Stimulated activated naive CD4-positive, alpha-beta T cell (primary cell): Measurements from ENCODE around the gene MAFG.

Experiments
- DNase-seq, 6 experiments: peaks; one replicate each; lab custom pipeline; 2025; lab: John Stamatoyannopoulos, UW

MAFG gene

DNA sequence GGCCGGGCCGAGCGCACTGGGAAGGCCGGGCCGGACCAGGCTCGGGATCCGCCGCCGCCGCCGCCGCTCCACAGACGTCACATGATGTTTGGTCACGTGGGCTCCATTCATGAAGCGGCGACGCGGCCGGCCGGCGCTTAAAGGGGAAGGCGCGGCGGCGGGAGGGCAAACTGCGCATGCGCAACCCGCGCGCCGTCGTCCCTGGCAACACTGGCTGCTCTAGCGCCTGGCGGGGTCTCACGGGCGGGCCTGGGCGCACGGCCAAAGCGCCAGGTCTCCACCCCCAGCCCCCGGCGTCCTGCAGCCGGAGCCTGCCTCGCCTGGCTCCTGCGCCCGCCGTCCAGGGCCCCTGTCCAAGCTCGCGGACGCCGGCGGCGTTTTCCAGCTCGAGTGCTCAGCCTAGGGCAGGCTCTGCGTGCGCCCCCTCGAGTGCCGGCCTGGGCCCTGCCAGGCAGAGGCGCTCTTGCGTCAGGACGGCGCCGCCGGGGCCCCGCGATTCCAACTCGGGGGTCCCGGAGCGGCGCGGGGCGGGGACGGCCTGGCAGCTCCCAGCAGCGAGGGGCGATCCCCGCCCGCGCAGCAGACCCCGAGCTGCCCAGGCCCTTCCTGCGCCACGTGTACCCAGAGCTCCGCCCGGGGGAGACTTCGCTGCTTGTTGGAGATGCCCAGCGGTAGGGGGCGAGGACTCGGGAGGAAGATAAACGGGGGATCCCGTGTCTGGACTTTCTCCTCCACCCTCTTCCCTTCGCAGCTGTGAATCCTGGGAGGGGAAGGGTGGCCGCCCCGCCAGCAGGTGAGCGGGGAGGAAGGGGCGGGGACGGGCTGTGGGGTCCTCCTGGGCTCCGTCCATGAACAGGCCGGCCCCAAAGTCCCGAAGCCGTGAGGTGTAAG lies at the start of gene MAFG:
Gene MAFG (minus strand): TSS at position 83 of the 891 bp plus-strand sequence. CDS start 4,550 bp downstream, outside the sequence.
- peak; percentile 75 to 89 (median 85) for DNase-seq

DNA sequence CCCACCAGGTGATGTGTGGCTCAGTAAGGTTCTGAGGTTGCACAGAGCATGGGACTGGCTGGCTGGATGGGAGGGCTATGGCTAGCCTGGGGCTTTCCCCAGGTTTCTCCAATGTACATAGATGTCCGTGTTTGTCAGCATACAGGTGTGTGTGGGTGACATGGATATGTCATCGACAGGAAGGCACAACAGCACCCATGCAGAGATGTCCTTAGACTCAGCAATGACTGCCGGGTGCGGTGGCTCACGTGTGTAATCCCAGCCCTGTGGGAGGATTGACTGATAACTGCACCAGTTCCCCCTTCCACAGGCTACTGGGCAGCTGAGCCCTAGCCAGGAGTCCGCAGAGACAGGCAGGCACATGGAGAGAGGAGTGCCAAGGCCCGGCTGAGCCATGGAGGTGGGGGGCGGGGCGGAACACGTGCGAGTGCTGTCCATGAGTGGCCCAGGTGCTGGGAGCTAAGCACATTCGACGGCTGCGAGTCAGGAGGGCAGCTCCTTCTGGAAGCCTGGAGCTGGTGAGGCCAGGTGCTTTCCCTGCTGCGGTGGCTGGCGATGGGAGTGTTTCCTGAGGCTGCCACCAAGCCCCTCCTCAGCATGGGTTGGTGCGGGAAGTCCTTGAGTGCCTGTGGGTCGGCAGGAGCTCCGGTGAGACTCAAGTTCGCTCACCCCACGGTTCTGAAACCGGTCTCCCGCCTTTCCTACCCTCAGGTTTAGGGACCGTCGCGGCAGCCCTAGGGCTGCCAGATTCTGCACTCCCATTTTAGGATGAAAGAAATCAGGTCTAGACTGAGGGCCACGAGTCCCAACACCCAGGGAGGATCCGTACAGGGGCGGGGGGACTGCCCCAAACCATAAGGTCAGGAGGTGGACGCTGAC lies 49.0 kb upstream of the MAFG start:
- DNase-seq: peak in 2 of 6 experiments; percentile 38 to 64

DNA sequence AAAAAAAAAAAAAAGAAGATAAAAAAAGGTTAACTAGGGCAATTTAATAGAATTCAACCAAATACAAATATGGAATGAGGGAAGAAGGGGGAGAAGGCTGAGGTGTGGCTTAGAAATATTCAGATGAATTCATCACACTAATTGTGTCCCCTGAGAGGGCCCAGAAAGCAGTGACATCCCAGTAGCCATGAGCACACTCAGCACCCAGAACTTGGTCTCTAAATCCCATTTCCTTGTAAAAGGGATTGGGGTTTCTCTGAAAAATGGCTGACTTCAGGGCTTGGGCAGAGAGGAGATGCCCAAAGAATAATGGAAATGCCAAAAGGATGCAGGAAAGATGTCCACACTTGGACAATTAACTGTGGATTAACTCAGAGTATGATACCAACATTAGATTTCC lies 45.9 kb upstream of the MAFG start:
- DNase-seq: no peak

DNA sequence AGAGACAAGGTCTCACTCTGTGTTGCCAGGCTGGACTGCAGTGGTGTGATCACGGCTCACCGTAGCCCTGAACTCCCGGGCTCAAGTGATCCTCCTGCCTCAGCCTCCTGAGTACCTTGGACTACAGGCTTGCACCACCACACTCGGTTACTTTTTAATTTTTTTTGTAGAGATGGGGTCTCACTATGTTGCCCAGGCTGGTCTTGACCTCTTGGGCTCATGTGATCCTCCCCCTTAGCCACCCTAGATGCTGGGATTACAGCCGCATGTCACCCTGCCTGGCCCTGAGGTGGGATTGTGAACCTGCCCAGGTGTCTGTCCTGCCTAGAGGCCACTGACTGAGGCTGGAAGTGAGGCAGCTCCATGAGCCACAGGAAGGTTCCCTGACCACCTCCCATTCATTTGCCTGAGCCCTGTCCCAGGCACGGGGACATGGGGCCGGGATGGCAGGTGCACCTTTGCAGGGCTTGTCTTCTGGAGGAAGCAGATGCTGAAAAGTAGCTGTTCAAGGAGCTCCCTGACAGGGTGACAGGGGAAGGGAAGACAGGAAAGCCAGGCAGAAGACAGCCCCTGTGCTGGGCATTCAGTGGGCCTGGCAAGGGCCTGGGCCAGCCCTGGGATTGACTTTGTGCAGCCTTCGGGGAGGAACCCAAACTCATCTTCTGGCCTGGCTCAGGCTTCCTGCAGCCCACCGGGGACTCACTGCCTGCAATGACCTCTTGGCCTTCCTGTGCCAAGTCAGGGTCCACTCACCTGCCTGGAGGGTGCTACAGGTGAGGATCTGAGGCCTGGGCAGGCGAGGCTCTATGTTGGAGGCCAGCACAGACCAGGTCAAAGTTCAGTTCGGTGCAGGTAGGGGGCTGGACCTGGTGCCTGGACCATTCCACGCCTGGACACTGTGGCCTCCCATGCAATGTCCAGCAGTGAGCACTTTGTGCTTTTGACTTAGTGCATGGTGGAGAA lies 41.6 kb upstream of the MAFG start:
- no peak for DNase-seq

DNA sequence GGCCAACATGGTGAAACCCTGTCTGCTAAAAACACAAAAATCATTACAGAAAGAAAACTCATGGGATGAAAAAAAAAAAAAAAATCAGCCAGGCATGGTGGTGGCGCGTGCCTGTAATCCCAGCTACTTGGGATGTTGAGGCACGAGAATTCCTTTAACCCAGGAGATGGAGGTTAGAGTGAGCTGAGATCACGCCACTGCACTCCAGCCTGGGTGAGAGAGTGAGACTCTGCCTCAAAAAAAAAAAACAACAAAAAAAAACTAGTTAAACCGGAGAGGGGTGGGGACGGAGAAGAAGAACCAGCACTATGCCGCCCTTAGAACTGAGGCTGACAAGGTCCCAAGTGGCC lies 40.8 kb upstream of the MAFG start:
- no peak for DNase-seq

DNA sequence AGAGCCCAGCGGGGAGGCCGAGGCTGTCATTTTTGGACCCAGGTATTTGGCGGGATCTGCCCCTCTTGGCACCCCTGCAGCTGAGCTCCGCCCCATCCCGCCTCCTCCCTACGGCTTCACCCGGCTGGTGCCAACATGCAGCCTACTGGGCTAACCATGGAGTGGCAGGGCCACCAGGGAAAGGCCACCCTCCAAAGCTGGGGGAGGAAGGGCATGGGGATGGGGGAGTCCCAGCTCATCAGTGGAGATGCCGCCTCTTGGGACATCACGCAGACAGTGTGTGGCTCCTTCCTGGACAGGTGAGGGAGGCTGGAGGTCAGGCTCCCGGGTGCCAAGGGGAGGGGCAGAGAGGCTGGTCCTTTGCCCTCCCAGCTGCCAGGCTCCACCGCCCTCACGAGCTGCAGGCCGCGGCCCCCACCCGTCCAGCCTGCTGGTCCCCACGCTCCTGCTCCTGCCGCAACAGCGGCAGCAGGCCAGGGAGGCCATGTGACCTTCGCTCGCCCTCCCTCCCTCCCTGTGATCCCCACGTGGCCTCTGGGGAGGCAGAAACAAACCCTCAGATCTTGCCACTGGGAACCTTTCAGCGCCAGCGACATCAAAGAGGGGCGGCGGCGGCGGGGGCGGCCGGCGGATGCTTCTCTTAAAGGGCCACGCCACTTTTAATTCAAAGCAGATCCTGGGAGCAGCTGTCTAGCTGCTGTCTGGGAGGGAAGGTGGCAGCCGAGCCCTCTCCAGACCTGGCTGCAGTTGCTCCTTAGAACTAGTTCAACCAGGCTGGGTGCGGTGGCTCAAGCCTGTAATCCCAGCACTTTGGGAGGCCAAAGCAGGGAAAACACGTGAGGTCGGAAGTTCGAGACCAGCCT lies 40.2 kb upstream of the MAFG start:
- peak; percentile 84 to 89 (median 86) for DNase-seq

DNA sequence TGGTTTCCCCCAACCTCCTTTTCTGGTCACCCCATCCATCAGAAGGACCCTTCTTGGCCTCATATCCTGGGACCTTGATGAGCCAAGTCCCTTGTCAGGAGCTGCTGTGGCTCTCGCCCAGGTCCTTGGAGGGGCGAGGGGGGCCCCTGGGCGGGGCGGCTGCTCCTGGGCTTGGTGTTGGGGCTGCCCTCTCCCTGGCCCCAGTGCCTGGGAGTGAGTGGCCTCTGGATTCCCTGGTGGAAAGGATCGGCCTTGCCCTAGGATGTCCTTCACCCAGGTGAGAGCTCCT lies 39.7 kb upstream of the MAFG start:
- peak in 2 of 6 experiments; percentile 25 to 50 for DNase-seq

DNA sequence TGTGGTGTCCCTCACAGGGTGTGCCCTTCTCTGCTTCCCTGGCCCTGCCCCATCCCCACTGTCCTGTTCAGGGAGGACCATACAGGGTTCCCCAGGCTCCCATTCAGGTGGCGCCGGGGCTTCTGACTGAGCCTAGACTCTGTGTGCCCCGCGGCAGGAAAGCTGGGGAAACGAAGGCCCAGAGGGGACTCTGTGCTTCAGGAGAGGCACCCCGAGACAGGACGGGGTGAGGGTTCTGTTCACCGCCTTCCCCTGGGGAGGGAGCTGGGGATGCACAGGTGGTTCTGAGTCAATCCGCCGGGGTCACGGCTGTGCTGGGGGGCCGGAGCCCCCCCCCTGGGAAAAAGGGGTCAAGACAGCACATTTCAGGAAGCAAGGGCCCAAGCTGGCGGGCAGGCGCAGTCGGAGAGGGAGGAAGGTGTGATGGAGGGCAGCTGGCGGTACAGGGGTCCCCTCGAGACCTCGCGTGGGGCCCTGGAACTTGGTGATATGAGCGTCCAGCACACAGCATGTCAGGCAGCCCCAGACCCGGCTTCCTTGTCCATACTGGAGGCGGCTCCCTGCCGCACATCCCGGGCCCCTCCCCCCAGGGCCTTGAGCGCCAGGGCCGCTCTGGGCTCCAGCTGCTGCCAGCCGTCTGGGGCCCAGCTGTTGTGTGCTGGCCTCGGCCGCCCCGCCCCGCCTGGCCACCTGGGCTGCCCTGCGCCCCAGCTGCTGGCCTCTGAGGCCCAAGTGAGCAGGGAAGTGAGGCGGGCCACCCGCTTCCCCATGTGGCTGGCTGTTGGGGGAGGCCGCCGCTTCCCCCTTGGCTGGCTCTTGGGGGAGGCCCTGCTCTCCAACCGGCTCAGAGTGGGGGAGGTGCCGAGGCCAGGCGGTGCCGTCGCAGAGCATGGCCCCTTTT lies 39.1 kb upstream of the MAFG start:
- DNase-seq: no peak

DNA sequence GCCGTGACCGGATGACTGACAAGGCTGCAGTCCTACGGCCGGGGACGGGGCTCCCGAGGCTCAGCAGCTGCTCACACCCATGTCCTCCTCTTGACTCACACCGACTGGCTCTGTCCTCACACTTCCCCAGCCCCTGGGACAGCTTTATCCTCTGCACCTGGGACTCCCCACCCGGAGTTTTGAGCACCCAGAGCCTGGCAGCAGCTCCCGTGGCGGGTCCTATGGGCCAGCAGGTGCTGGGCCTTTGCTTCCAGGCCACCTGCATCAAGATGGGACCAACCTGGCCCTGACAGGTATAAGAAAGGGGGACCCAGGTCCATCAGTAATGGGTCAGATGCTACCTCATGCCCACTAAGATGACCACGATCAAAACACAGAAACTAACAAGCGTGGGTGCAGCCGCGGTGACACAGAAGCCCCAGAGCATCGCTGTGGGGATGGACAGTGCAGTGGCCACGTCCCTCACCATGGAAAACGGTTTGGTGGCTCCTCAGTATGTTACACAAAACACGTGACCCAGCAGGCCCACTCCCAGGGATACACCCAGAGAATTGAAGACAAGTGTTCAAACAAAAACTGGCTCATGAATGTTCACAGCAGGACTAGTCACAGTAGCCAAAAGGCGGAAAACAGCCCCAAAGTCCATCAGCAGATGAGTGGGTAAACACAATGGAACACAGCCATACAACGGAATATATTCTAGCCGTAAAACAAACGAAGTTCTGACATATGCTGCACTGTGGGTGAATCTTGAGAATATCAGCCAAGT lies 36.7 kb upstream of the MAFG start:
- DNase-seq: no peak

DNA sequence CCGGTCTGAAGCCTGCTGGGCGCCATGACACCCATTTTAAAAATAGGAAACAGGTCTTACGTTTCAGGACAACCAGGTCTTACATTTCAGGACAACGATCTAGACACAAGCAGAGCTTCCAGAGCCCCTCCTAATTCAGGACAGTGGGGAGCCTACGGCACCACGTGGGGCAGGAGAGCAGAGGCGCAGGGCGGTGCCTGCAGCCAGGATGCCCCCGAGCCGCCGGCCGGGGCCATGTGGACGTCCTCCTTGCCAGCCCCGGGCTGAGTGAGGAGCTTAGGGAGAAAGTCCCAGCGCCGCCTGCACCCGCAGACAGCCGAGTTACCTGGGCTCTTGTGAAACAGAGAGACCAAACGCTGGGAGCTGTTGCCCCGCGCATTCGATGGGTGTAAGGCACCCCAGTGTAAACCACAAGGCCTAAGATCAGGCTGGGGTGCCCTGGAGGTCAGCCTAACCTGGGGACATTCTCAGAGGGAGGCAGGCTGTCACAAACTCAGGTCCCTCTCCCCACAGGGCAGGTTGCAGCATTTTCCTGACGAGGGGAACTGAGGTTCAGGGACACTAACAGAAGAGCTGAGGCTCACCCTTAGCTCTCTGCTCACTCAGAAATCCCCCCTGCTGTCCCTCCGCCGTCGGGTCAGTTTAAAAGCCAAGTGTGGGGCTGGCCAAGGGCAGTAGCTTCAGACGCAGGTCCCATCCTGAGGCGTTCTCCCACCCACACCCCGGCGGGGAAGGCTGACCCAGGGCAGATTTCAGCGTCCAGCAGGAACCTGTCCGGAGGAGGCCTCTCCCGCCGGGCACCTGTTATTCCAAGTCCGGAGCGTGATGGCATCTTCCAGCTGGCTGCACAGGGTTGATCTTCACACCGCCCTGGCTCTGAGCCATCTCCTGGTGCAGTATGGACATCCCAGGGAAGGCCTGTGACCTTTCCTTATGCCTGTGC lies 35.2 kb upstream of the MAFG start:
- DNase-seq: no peak

DNA sequence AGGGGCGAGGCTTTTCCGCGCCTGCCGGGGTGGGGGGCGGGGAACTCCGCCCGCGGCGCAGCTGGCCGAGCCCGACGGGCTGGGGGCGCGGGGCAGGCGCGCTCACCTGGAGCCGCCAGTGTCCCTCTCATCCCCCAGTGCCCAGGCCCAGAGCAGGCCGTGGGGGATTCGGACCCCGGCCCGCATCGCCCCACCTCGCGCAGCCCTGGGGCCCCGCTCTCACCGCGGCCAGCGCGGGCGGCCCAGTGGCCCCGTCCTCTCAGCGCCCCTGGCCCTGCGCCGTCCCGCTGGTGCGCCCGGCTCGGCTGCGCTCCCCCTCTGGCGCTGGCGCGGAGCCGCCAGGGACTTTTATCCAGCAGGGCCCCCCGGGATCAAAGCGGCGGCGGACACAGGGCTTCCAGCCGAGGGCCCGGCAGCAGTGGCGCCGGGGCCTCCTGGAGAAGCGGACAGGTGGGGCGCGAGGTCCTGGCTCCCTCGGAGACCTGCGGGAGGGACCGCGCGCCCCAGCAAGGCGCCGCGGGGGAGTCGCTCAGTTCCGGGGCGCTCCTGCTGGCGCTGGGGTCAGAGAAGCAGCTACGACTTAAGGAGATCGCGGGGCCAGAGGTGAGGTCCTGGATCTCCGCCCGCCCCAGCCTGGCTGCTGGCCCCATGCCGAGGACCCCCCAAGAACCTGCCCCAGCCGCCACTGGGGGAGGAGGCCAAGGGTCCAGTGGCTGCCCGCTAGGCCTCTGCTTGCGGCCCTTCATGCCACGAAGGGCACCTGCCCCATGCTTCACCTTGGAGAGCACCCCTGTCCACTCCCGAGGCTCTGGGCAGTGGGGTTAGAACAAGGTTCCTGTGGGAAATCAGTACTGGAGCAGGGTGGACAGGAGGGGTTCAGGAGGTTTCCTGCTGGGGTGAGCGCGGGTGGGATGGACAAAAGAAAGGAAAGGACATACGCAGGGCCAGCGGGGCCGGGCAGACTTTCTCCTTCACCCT lies 34.3 kb upstream of the MAFG start:
- DNase-seq: no peak

DNA sequence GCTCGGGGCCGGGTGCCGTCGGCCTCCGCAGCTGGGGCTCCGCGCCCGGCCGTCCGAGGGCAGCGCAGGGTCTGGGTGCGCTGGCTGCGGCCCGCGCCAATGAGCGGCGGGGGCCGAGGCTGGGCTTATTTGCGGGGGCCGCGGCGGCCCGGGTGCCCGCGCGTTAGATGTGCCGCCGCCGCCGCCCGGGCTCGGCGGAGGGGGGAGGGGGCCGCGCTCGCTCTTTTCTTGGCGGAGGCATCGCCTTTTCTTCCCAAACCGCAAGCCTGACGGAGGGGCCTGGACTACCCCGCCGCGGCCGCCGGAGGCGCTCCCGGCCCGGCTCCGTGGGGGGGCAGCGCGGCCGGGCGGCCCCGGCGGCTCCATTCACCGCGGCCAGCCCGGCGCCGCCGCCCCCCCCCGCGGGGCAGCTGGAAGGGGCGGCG lies 33.6 kb upstream of the MAFG start, which contains the start of gene NOTUM:
Gene NOTUM (minus strand): TSS at position 101 of the 425 bp plus-strand sequence. CDS start 278 bp downstream, outside the sequence.
- peak in 3 of 6 experiments; percentile 12 to 28 (median 16) for DNase-seq

DNA sequence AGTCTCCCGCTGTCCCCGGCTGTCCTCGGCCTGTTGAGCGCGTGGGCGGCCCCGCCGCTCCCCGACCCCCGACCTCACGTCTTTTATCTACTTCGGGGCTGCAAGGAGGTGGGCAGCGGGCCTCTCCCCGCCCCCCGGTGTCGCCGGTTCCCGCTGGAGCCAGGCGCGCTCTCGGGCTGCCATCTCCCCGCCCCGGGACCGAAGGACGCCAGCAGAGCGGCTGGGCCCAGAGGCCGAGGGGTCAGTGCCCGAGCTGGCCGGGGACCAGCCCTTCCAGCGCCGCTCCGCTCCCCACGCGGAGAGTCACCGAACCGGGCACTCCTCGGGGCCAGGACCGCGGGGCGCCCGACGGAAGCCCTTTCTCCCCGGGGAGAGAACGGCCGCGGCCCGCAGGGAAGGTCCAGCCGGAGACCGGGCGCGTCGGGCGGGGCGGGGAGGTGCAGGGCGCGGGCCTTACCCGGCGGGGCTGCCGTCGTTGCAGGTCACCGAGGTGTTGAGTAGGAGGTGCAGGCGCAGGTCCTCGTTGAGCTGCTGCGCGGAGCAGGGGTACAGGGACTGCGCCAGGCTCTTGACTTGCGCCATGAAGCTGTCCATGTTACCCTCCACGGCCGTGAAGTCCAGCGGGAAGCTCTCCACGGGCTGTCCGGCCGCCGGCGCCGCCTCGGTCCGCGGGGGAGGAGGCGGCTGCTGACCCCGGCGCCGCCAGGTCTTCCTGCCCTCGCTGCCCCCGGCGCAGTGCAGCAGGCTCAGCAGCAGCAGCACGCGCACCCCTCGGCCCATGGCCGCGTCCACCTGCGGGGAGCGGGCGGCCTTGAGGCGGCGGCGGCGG lies 32.8 kb upstream of the MAFG start:
- DNase-seq: peak in 3 of 6 experiments; percentile 29 to 38 (median 36)

DNA sequence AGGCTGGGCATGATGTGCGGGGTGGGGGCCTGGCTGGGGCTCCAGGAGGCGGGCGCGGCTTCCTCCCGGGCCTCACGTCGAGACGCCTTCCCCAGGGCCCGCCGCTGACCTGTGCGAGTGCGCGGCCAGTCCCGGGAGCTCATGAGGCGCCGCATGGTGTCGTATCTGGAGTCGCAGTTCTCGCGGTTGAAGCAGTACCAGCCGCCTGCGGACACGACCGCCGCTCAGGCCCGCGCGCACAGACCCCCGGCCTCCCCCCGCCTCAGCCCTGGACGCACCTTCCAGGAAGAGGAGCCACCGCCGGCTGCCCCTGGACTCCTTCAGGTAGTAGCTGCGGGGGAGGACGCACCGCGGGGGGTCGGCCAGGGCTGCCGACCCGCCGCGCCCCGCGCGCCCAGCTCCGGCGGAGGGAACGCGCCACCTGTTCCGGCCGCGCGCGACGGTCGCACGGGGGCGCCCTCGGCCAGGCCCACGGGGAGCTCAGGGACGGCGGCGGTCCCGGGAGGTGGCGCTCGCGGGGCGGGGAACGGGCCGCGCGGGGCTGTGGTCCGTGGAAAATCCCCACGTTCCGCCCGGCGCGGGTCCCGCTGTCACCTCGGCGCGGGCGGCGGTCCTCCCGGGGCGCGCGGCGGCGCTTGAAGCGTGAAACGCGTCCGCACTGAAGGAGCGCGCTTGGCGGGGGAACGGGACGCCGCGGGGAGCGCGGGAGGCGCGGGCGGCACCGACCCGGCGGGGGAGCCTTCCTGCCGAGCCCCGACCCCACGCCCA lies 32.0 kb upstream of the MAFG start:
- peak; percentile 58 to 88 (median 80) for DNase-seq
